Common myeloid progenitor, CD34-positive (primary cell): ENCODE measurements around the gene SAFB2.

ENCODE experiments used
- CTCF ChIA-PET: fragments of 350-600 bp; sonication (Branson Sonifier 250); formaldehyde crosslinking; loops from one replicate; lab custom pipeline; 2021; ENCODE audit warnings: antibody characterized with exemption; lab: Charles Lee
- POLR2A ChIA-PET: fragments of 350-600 bp; sonication (Branson Sonifier 250); formaldehyde crosslinking; loops from one replicate; lab custom pipeline; 2021; ENCODE audit warnings: antibody characterized with exemption; lab: Charles Lee
- DNase-seq, 3 donors: peaks; one replicate each; pipeline versions ENCODE4 v3.0.0 to v3.0.0-alpha.2; 2013
- H3K27ac ChIP-seq, 2 experiments: 1 replicate in 1 of 2; 2 replicates in 1 of 2; pipeline ENCODE4 v1.7.0; 2013; ENCODE audit warnings: inconsistent platforms in 2 of 2, low read length in 2 of 2, mild to moderate bottlenecking in 2 of 2, low read depth in 1 of 2, moderate library complexity in 1 of 2; ENCODE audit not compliant: severe bottlenecking in 2 of 2, insufficient read depth in 1 of 2, poor library complexity in 1 of 2
- H3K27me3 ChIP-seq, 5 experiments: replicated peaks in 2 of 5; 1 replicate in 3 of 5; 2 replicates in 2 of 5; pipeline versions ENCODE4 v1.6.1 to v1.7.0; 2013; ENCODE audit warnings: low read length in 4 of 5, mild to moderate bottlenecking in 2 of 5, moderate library complexity in 2 of 5, inconsistent platforms in 1 of 5; ENCODE audit not compliant: insufficient read depth in 5 of 5, control insufficient read depth in 4 of 5
- H3K36me3 ChIP-seq, 4 experiments: 1 replicate in 2 of 4; 2 replicates in 2 of 4; pipeline versions ENCODE4 v1.6.1 to v1.7.0; 2013; ENCODE audit warnings: low read length in 3 of 4, control low read depth in 1 of 4, mild to moderate bottlenecking in 1 of 4; ENCODE audit not compliant: control insufficient read depth in 4 of 4, insufficient read depth in 4 of 4
- H3K4me1 ChIP-seq, 4 experiments: 1 replicate in 3 of 4; 2 replicates in 1 of 4; pipeline versions ENCODE4 v1.6.1 to v1.7.1; 2013; ENCODE audit warnings: low read length in 3 of 4, mild to moderate bottlenecking in 3 of 4, control low read depth in 1 of 4, inconsistent platforms in 1 of 4, moderate library complexity in 1 of 4; ENCODE audit not compliant: control insufficient read depth in 4 of 4, insufficient read depth in 4 of 4; ENCODE audit errors: control extremely low read depth in 1 of 4
- H3K4me3 ChIP-seq, 7 experiments: 1 replicate in 4 of 7; 2 replicates in 3 of 7; pipeline versions ENCODE4 v1.5.1 to v1.7.0; 2013; ENCODE audit warnings: mild to moderate bottlenecking in 7 of 7, low read length in 6 of 7, moderate library complexity in 6 of 7, inconsistent platforms in 2 of 7, low read depth in 2 of 7, control low read depth in 1 of 7; ENCODE audit not compliant: insufficient read depth in 4 of 7, control insufficient read depth in 1 of 7; ENCODE audit errors: extremely low read depth in 1 of 7
- H3K9me3 ChIP-seq, 5 experiments: 1 replicate in 4 of 5; 2 replicates in 1 of 5; pipeline versions ENCODE4 v1.6.1 to v1.7.1; 2013; ENCODE audit warnings: low read length in 4 of 5, mild to moderate bottlenecking in 2 of 5, inconsistent platforms in 1 of 5, low read depth in 1 of 5, moderate library complexity in 1 of 5; ENCODE audit not compliant: control insufficient read depth in 4 of 5, insufficient read depth in 2 of 5; ENCODE audit errors: control extremely low read depth in 1 of 5
- WGBS: methylation state at CpG from one replicate; pipeline ENCODE4 v1.1.5; 2013; ENCODE audit not compliant: insufficient coverage; 5-methylcytosine and 5-hydroxymethylcytosine counted together

The SAFB2 gene

GRCh38 chr19:5627395-5627904 is 4.9 kb upstream of the SAFB2 start:
- ChIA-PET CTCF (interaction anchor here (0.7 to 1.3 kb wide), 2 partner anchors 44 to 60 kb away, joined by 3 to 4 read pairs; no protein-coding TSS in a partner anchor), POLR2A (interaction anchor here (0.6 kb wide), 1 partner anchor 40 kb away, joined by 3 read pairs; no protein-coding TSS in a partner anchor)
- Histone ChIP-seq H3K4me1 (peaks cover 22 to 57% (median 51%) of the 10 kb centered on the region in 4 experiments), H3K27me3 (no peaks in the 10 kb centered on the region), H3K9me3 (no peaks in the 10 kb centered on the region), H3K4me3 (peak overlapping the region in 1 of 7 experiments; percentile 18), H3K36me3 (peaks cover 6 to 64% (median 35%) of the 10 kb centered on the region in 4 experiments), H3K27ac (peak overlapping the region in 1 of 2 experiments; percentile 46)
- peak; percentile 88 to 95 (median 94) for DNase-seq
- WGBS, result 11% methylated on average over 6 of the region's 6 CpGs

DNA sequence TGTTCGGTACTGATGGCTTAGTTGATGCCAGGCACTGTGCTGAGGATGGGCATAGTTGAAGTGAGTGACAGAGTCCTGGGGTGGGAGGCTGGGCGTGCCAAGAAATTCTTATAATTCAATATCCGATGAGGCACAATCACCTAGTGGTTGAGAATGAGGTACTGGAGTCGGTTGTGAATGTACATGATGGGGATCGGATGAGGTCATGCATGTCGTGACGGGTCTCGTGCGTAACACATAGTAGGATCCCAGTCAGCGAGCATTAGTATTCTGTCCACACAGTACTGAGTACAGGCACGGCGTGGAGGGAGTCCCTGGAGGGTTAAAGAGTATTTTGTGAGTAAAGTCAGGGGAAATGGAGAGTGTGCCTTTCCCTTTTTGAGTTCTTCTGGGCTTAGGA is 3.1 kb upstream of the SAFB2 start:
- ChIA-PET POLR2A (no interaction called here), CTCF (no interaction called here)
- 97% methylated on average over 12 of the region's 12 CpGs for WGBS
- Histone ChIP-seq H3K9me3 (no peaks in the 10 kb centered on the region), H3K4me3 (peak overlapping the region in 2 of 7 experiments; percentile 95 to 98), H3K4me1 (peaks cover 30 to 70% (median 63%) of the 10 kb centered on the region in 4 experiments), H3K27ac (peak overlapping the region in 1 of 2 experiments; percentile 59), H3K36me3 (peaks cover 2 to 61% (median 34%) of the 10 kb centered on the region in 4 experiments), H3K27me3 (no peaks in the 10 kb centered on the region)
- DNase-seq, result no peak

DNA sequence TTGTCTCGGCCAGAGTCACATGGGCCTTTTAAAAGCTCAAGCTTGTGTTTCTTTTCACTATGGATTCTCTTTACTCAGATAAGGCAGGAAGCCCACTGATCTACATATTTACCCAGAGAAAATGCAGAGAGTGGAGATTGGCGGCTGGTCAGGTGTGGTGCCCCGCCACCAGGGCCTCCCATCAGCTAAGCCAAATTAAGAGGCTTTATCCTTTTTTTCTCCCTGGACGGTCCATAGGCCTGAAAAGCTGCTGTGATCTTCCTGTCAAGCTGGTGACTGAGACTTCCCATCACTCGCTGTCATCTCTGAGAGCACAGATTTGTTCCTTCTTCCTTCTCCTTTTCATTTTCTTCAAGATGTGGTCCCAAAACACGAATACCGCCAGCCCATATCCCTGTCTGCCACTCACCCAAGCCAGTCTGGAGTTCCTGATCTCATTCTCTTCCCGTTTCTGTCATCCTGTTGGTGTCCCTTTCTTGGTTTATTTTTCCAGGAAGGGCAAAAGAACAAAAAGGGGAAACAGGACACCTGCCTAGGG is 2.2 kb upstream of the SAFB2 start:
- 16% methylated on average over 8 of the region's 8 CpGs for WGBS
- Histone ChIP-seq H3K27me3 (no peaks in the 10 kb centered on the region), H3K36me3 (peaks cover 5 to 64% (median 37%) of the 10 kb centered on the region in 4 experiments), H3K9me3 (no peaks in the 10 kb centered on the region), H3K4me3 (peak overlapping the region in 6 of 7 experiments; percentile 95 to 99 (median 97)), H3K4me1 (peaks cover 35 to 75% (median 66%) of the 10 kb centered on the region in 4 experiments), H3K27ac (peak overlapping the region in 1 of 2 experiments; percentile 98)
- DNase-seq, result peak in 1 of 3 donors; percentile 18
- ChIA-PET POLR2A (no interaction called here), CTCF (no interaction called here)

GRCh38 chr19:5624018-5624663 is 1.6 kb upstream of the SAFB2 start:
- ChIA-PET POLR2A (no interaction called here), CTCF (no interaction called here)
- H3K9me3 ChIP-seq, result no peaks in the 10 kb centered on the region
- no peaks in the 10 kb centered on the region for H3K27me3 ChIP-seq
- 1% methylated on average over 12 of the region's 20 CpGs for WGBS
- peak overlapping the region; percentile 94 to 98 for H3K27ac ChIP-seq
- H3K36me3 ChIP-seq, result peaks cover 5 to 63% (median 34%) of the 10 kb centered on the region in 4 experiments
- peaks cover 34 to 73% (median 63%) of the 10 kb centered on the region in 4 experiments for H3K4me1 ChIP-seq
- DNase-seq, result peak; percentile 29 to 52 (median 45)
- H3K4me3 ChIP-seq, result peak overlapping the region; percentile 93 to 99 (median 96)

GRCh38 chr19:5623397-5624017 is 931 bp upstream of the SAFB2 start:
- WGBS, result 0% methylated on average over 40 of the region's 50 CpGs
- ChIA-PET POLR2A (interaction anchor here (0.9 to 1.3 kb wide), 2 partner anchors 10 to 37 kb away, joined by 3 read pairs; no protein-coding TSS in a partner anchor), CTCF (interaction anchor here (1.2 to 1.3 kb wide), 2 partner anchors 38 to 66 kb away, joined by 3 to 5 read pairs; no protein-coding TSS in a partner anchor)
- peaks cover 6 to 65% (median 39%) of the 10 kb centered on the region in 4 experiments for H3K36me3 ChIP-seq
- H3K27me3 ChIP-seq, result no peaks in the 10 kb centered on the region
- DNase-seq, result peak in 2 of 3 donors; percentile 17 to 22
- H3K4me3 ChIP-seq, result peak overlapping the region; percentile 93 to 99 (median 96)
- no peaks in the 10 kb centered on the region for H3K9me3 ChIP-seq
- H3K27ac ChIP-seq, result peak overlapping the region; percentile 94 to 98
- H3K4me1 ChIP-seq, result peaks cover 29 to 67% (median 56%) of the 10 kb centered on the region in 4 experiments

GRCh38 chr19:5621945-5622464 is 571 bp downstream of the SAFB2 start:
- POLR2A ChIA-PET, result interaction anchor here (0.6 to 1.7 kb wide), 5 partner anchors 14 to 64 kb away, joined by 3 to 7 read pairs (median 4); no protein-coding TSS in a partner anchor
- CTCF ChIA-PET, result interaction anchor here (0.8 to 1.3 kb wide), 4 partner anchors 29 to 67 kb away, joined by 3 to 5 read pairs (median 3); no protein-coding TSS in a partner anchor
- H3K9me3 ChIP-seq, result no peaks in the 10 kb centered on the region
- peaks cover 21 to 52% (median 42%) of the 10 kb centered on the region in 4 experiments for H3K4me1 ChIP-seq
- peak overlapping the region; percentile 90 to 96 for H3K27ac ChIP-seq
- WGBS, result 0% methylated on average over 29 of the region's 35 CpGs
- peaks cover 11 to 65% (median 44%) of the 10 kb centered on the region in 4 experiments for H3K36me3 ChIP-seq
- H3K27me3 ChIP-seq, result no peaks in the 10 kb centered on the region
- peak overlapping the region; percentile 80 to 99 (median 96) for H3K4me3 ChIP-seq
- peak in 1 of 3 donors; percentile 14 for DNase-seq
